ENCODE results near the gene MAP4K5. TPM values are rescaled to one million over a fixed set of nuclear protein-coding genes. Genes with fewer than 3 reads are reported as not detected.

Gene MAP4K5
- total RNA-seq, 1 experiment from 2014 or later: 33.1 TPM

DNA sequence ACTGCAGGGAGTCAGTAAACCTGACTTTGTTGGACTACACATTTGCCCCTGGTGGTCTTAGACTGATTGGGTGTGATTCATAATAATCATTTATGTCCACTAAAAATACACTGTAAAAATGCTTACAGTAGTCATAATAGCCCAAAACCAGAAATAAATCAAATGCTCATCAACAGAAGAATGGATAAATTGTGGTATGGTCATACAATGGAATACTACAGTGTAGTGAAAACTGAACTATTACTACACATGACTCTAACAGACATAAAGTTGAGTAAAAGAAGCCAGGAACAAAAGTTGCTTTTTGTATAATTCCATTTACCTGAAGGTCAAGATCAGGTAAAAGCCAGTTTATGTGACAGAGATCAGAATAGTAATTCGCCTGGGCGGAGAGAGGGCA, 78.5 kb downstream of the MAP4K5 start:
- peaks cover 12% of the 10 kb centered on the region for H3K36me3 ChIP-seq (ENCODE audit: control insufficient read depth, insufficient read depth, low read length)
- H3K27ac ChIP-seq (ENCODE audit: low read length): no peak overlapping the region
- in situ Hi-C loops (cut with HindIII; ENCODE audit: low pct_unique_long_range_greater_than_20kb, low sequenced_read_pairs) (no loop called here), intact Hi-C loops (cut with micrococcal nuclease; ENCODE audit: unreplicated experiment) (no loop called here)
- DNase-seq (ENCODE audit: low read depth, low spot score) (no peak), ATAC-seq (no peak)
- ChIA-PET CTCF (no interaction called here), POLR2A (no interaction called here)
- H3K27me3 ChIP-seq (ENCODE audit: control insufficient read depth, insufficient read depth, low read length): no peaks in the 10 kb centered on the region
- no peak overlapping the region for H3K4me3 ChIP-seq (ENCODE audit: low read depth in 2 of 2, low read length in 2 of 2)
- TF ChIP-seq POLR2AphosphoS5 (IDR thresholded peaks at IDR 0.05; ENCODE audit: low read depth, low read length) (no peak), TCF7L2 (IDR thresholded peaks at IDR 0.05; ENCODE audit: low read depth, low read length) (no peak), REST (IDR thresholded peaks at IDR 0.05; ENCODE audit: insufficient read depth in 1 of 2, low read depth in 2 of 2, low read length in 1 of 2) (no peak), SIN3A (IDR thresholded peaks at IDR 0.05; ENCODE audit: borderline replicate concordance, insufficient read depth, low read depth, low read length) (no peak), CTCF (IDR thresholded peaks at IDR 0.05) (no peak)
- no peaks in the 10 kb centered on the region for H3K9me3 ChIP-seq (ENCODE audit: control insufficient read depth, insufficient read depth, low read depth, low read length)
- BruUV-seq (replicated peaks): no TSS peak
- H3K4me1 ChIP-seq (ENCODE audit: control insufficient read depth, insufficient read depth, low read length): no peaks in the 10 kb centered on the region

DNA sequence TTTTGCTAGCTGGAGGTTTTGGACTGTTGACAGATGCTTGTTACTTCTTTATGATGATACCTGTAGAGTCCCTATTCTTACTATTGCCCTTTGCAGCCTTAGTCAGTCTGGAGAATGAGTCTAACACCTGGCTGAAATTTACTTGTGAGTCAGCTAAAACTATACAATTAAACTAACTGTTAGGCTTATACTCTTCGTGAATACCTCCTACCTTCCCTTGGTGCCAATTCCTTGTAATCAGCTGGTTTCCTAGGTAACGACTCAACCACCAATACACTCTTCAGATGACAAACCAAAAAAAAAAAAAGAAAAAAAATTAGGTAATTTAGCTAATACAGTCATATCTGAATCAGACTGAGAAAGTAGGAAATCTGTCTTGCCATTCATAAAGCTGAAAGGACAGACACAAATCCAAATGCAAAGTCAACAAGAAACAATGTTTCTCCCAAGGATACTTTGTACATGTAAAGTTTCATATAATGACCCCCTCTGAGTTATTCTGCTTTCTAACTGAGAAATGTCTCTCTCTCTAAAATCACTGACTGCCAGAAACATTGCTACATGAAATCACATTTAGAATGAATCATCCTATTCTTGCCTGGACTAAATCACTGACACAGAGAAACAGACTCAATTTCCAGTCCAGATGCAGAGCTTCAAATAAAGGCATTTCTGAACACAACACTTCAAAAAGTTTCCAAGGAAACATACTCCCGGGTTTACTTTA, 79.2 kb downstream of the MAP4K5 start:
- no peak overlapping the region for H3K4me3 ChIP-seq (ENCODE audit: low read depth in 2 of 2, low read length in 2 of 2)
- peaks cover 12% of the 10 kb centered on the region for H3K36me3 ChIP-seq (ENCODE audit: control insufficient read depth, insufficient read depth, low read length)
- H3K9me3 ChIP-seq (ENCODE audit: control insufficient read depth, insufficient read depth, low read depth, low read length): no peaks in the 10 kb centered on the region
- intact Hi-C loops (cut with micrococcal nuclease; ENCODE audit: unreplicated experiment) (no loop called here), in situ Hi-C loops (cut with HindIII; ENCODE audit: low pct_unique_long_range_greater_than_20kb, low sequenced_read_pairs) (no loop called here)
- no peaks in the 10 kb centered on the region for H3K27me3 ChIP-seq (ENCODE audit: control insufficient read depth, insufficient read depth, low read length)
- ATAC-seq: no peak
- POLR2A ChIA-PET: no interaction called here
- no peak for DNase-seq (ENCODE audit: low read depth, low spot score)
- H3K4me1 ChIP-seq (ENCODE audit: control insufficient read depth, insufficient read depth, low read length): no peaks in the 10 kb centered on the region
- no TSS peak for BruUV-seq (replicated peaks)
- TF ChIP-seq POLR2AphosphoS5 (IDR thresholded peaks at IDR 0.05; ENCODE audit: low read depth, low read length): no peak
- TF ChIP-seq CTCF (IDR thresholded peaks at IDR 0.05): no peak
- no peak for TF ChIP-seq TCF7L2 (IDR thresholded peaks at IDR 0.05; ENCODE audit: low read depth, low read length)
- no peak for TF ChIP-seq REST (IDR thresholded peaks at IDR 0.05; ENCODE audit: insufficient read depth in 1 of 2, low read depth in 2 of 2, low read length in 1 of 2)
- TF ChIP-seq SIN3A (IDR thresholded peaks at IDR 0.05; ENCODE audit: borderline replicate concordance, insufficient read depth, low read depth, low read length): no peak
- CTCF ChIA-PET: interaction anchor here (0.6 kb wide), 2 partner anchors 107 to 325 kb away, joined by 3 to 6 read pairs; partner anchors contain the start of gene ATL1
- no peak overlapping the region for H3K27ac ChIP-seq (ENCODE audit: low read length)

Measured in Panc1 (cell line).